ENCODE data around the gene ARRDC2.
"Not testable (repeated sequence)": the region's sequence is repeated elsewhere in the genome, so short reads cannot be mapped to it uniquely, and the experiment has no call there.

Gene ARRDC2

GRCh38 chr19:18007917-18008673 lies at the start of gene ARRDC2:
ARRDC2 (plus strand) TSS chr19:18008170; CDS start chr19:18008311, 141 bp downstream.
- DNase-seq (ENCODE audit: low spot score) = peak; percentile 99

- no peak for DNase-seq (ENCODE audit: low spot score)
These were observed 43.9 kb upstream of the ARRDC2 start for GRCh38 chr19:17963936-17964691.

GRCh38 chr19:17965370-17966128 lies 42.4 kb upstream of the ARRDC2 start:
- DNase-seq (ENCODE audit: low spot score) = no peak

GRCh38 chr19:17966129-17966483 lies 41.9 kb upstream of the ARRDC2 start:
- DNase-seq (ENCODE audit: low spot score) = no peak

GRCh38 chr19:17966550-17967256 lies 41.3 kb upstream of the ARRDC2 start, which contains the start of gene KCNN1:
KCNN1 (plus strand) TSS chr19:17967107; CDS start chr19:17973889, 6,782 bp downstream.
- DNase-seq (ENCODE audit: low spot score) = peak; percentile 74

- no peak for DNase-seq (ENCODE audit: low spot score)
These were observed 40.5 kb upstream of the ARRDC2 start for GRCh38 chr19:17967257-17968051.

- no peak for DNase-seq (ENCODE audit: low spot score)
These were observed 39.6 kb upstream of the ARRDC2 start for GRCh38 chr19:17968362-17968761.

- no peak for DNase-seq (ENCODE audit: low spot score)
These were observed 38.7 kb upstream of the ARRDC2 start for GRCh38 chr19:17969096-17969792.

GRCh38 chr19:17972230-17972629 lies 35.7 kb upstream of the ARRDC2 start:
- DNase-seq (ENCODE audit: low spot score) = no peak

- DNase-seq (ENCODE audit: low spot score) = no peak
These were observed 34.2 kb upstream of the ARRDC2 start for GRCh38 chr19:17973759-17974158.

- DNase-seq (ENCODE audit: low spot score) = no peak
These were observed 33.4 kb upstream of the ARRDC2 start for GRCh38 chr19:17974551-17974950.

- DNase-seq (ENCODE audit: low spot score) = no peak
These were observed 32.9 kb upstream of the ARRDC2 start for GRCh38 chr19:17975032-17975431.

- DNase-seq (ENCODE audit: low spot score) = no peak
These were observed 30.9 kb upstream of the ARRDC2 start for GRCh38 chr19:17977021-17977420.

- DNase-seq (ENCODE audit: low spot score) = no peak
These were observed 30.5 kb upstream of the ARRDC2 start for GRCh38 chr19:17977488-17977887.

- DNase-seq (ENCODE audit: low spot score) = no peak
These were observed 26.4 kb upstream of the ARRDC2 start for GRCh38 chr19:17981611-17982010.

GRCh38 chr19:17982430-17982829 lies 25.5 kb upstream of the ARRDC2 start:
- no peak for DNase-seq (ENCODE audit: low spot score)

- no peak for DNase-seq (ENCODE audit: low spot score)
These were observed 22.7 kb upstream of the ARRDC2 start for GRCh38 chr19:17985037-17985818.

GRCh38 chr19:17986569-17986968 lies 21.4 kb upstream of the ARRDC2 start:
- DNase-seq (ENCODE audit: low spot score) = not testable (repeated sequence)

GRCh38 chr19:17988161-17988560 lies 19.8 kb upstream of the ARRDC2 start:
- no peak for DNase-seq (ENCODE audit: low spot score)
